ENCODE data around the gene SPTLC2. TPM values are rescaled to one million over a fixed set of nuclear protein-coding genes. Genes with fewer than 3 reads are reported as not detected.

The SPTLC2 gene
- total RNA-seq, 1 donor from 2014 or later, result 42.8 TPM

GRCh38 chr14:77649326-77649725, 32.9 kb upstream of the SPTLC2 start:
- TF ChIP-seq CTCF (conservative IDR thresholded peaks at IDR 0.05; ENCODE audit: low read depth, low read length), result no peak
- no peak for DNase-seq (ENCODE audit: low read depth)
- H3K4me3 ChIP-seq (ENCODE audit: low read depth, low read length), result no peak overlapping the region

GRCh38 chr14:77648520-77649200, 32.2 kb upstream of the SPTLC2 start:
- no peak overlapping the region for H3K4me3 ChIP-seq (ENCODE audit: low read depth, low read length)
- DNase-seq (ENCODE audit: low read depth), result no peak
- TF ChIP-seq CTCF (conservative IDR thresholded peaks at IDR 0.05; ENCODE audit: low read depth, low read length), result no peak

- no peak for DNase-seq (ENCODE audit: low read depth)
- no peak for TF ChIP-seq CTCF (conservative IDR thresholded peaks at IDR 0.05; ENCODE audit: low read depth, low read length)
- no peak overlapping the region for H3K4me3 ChIP-seq (ENCODE audit: low read depth, low read length)
Observed at GRCh38 chr14:77647853-77648252, 31.4 kb upstream of the SPTLC2 start.

GRCh38 chr14:77646907-77647306, 30.5 kb upstream of the SPTLC2 start:
- TF ChIP-seq CTCF (conservative IDR thresholded peaks at IDR 0.05; ENCODE audit: low read depth, low read length), result no peak
- H3K4me3 ChIP-seq (ENCODE audit: low read depth, low read length), result no peak overlapping the region
- no peak for DNase-seq (ENCODE audit: low read depth)

- no peak overlapping the region for H3K4me3 ChIP-seq (ENCODE audit: low read depth, low read length)
- no peak for TF ChIP-seq CTCF (conservative IDR thresholded peaks at IDR 0.05; ENCODE audit: low read depth, low read length)
- DNase-seq (ENCODE audit: low read depth), result no peak
Observed at GRCh38 chr14:77645520-77646230, 29.2 kb upstream of the SPTLC2 start.

- no peak for TF ChIP-seq CTCF (conservative IDR thresholded peaks at IDR 0.05; ENCODE audit: low read depth, low read length)
- H3K4me3 ChIP-seq (ENCODE audit: low read depth, low read length), result no peak overlapping the region
- DNase-seq (ENCODE audit: low read depth), result no peak
Observed at GRCh38 chr14:77642407-77642806, 26.0 kb upstream of the SPTLC2 start.
